Neural crest cell (in vitro differentiated cells): Measurements from ENCODE around the gene LRP8. TPM values are rescaled to one million over a fixed set of nuclear protein-coding genes. Genes with fewer than 3 reads are reported as not detected.

Experiments
- DNase-seq: peaks from one replicate; pipeline ENCODE4 v3.0.0; 2021; ENCODE audit warnings: low read depth, mixed read lengths, low spot score
- H3K27ac Mint-ChIP-seq: one replicate; pipeline ENCODE4 v1.8.0; 2021; ENCODE audit warnings: mild to moderate bottlenecking, mixed read lengths; ENCODE audit not compliant: unreplicated experiment
- H3K27me3 Mint-ChIP-seq: 2 replicates; pipeline ENCODE4 v1.8.0; 2021; ENCODE audit warnings: low read depth, mild to moderate bottlenecking, mixed read lengths
- H3K36me3 Mint-ChIP-seq: 2 replicates; pipeline ENCODE4 v1.8.0; 2021; ENCODE audit warnings: low read depth, mild to moderate bottlenecking, mixed read lengths
- H3K4me1 Mint-ChIP-seq: 2 replicates; pipeline ENCODE4 v1.8.0; 2021; ENCODE audit warnings: mixed read lengths
- H3K4me3 Mint-ChIP-seq: one replicate; pipeline ENCODE4 v1.8.0; 2021; ENCODE audit warnings: mild to moderate bottlenecking, mixed read lengths
- H3K9me3 Mint-ChIP-seq: 2 replicates; pipeline ENCODE4 v1.8.0; 2021; ENCODE audit warnings: mixed read lengths
- total RNA-seq: library from RNA; stranded (reverse); gene quantifications from 2 replicates; pipeline ENCODE4 v1.2.1, GENCODE V29; 2021
- TF ChIP-seq, protein P1 (sequence below): fragments of 200-600 bp; sonication (generic); conservative IDR thresholded peaks from 2 replicates; pipeline ENCODE4 v1.5.0; 2021; ENCODE audit warnings: antibody characterized with exemption, mild to moderate bottlenecking

Gene LRP8
- total RNA-seq, 1 donor from 2014 or later = 49.7 TPM

DNA sequence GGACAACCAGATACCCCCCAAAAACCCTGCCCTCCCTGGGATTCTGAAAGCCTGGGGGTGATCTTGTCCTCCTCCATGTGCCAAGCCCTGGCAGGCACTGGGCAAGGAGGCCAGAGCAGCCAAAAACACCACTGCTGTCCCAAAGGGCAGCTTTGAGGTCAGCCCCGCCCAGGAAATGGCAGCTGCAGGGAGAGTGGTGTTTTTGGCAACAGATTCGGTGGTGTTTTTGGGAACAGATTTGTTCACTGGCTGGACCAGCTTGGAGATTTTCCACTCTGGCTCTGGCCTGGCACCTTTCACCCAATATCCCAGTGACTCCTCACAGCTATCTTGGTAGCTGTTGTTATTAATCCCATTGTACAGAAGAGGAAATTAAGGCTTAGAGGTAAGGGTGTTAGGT, 34.7 kb downstream of the LRP8 start:
- Mint-ChIP-seq H3K4me1 (peaks cover 69% of the 10 kb centered on the region), H3K4me3 (no peak overlapping the region), H3K27ac (no peak overlapping the region), H3K9me3 (no peaks in the 10 kb centered on the region), H3K36me3 (peaks cover 5% of the 10 kb centered on the region), H3K27me3 (peaks cover 8% of the 10 kb centered on the region)
- no peak for DNase-seq
- TF ChIP-seq, protein P1, sequence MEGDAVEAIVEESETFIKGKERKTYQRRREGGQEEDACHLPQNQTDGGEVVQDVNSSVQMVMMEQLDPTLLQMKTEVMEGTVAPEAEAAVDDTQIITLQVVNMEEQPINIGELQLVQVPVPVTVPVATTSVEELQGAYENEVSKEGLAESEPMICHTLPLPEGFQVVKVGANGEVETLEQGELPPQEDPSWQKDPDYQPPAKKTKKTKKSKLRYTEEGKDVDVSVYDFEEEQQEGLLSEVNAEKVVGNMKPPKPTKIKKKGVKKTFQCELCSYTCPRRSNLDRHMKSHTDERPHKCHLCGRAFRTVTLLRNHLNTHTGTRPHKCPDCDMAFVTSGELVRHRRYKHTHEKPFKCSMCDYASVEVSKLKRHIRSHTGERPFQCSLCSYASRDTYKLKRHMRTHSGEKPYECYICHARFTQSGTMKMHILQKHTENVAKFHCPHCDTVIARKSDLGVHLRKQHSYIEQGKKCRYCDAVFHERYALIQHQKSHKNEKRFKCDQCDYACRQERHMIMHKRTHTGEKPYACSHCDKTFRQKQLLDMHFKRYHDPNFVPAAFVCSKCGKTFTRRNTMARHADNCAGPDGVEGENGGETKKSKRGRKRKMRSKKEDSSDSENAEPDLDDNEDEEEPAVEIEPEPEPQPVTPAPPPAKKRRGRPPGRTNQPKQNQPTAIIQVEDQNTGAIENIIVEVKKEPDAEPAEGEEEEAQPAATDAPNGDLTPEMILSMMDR = no peak

DNA sequence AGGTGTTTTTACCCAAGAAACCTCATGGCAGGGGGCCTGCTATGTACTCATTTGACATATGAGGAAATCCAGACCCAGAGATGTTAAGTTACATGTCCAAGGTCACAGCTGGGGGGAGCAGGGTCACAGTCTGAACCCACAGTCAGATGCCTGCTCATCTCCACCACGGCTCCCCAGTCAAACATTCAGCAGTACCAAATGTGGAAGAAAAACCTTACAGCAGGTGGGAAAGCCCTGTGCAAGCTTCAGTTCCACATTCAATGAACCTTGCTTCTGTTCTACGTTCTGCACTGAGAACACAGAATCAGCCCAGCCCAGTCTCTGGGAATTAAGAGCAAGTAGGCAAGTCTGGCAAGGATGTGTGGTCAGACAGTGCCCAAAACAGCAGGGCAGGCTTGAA, 35.2 kb downstream of the LRP8 start:
- Mint-ChIP-seq H3K4me1 (peaks cover 67% of the 10 kb centered on the region), H3K27me3 (peaks cover 8% of the 10 kb centered on the region), H3K36me3 (peaks cover 6% of the 10 kb centered on the region), H3K27ac (no peak overlapping the region), H3K4me3 (no peak overlapping the region), H3K9me3 (no peaks in the 10 kb centered on the region)
- DNase-seq = no peak
- TF ChIP-seq, protein P1 = no peak

DNA sequence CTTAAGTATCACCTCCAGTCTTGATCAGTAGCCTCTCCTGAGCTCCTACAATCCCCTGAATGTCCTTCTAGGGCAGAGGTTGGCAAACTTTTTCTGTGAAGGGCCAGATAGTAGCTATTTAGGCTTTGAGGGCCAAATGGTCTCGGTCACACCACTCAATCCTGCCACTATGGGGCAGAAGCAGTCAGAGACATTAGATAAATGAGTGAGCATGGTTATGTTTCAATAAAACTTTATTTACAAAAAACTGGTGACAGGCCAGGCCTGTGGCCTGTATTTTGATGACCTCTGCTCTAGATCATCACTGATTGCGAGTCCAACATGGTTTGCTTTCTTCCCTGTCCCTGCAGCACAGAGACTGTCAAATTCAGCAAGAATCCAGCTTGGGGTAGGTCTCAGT, 36.3 kb downstream of the LRP8 start:
- Mint-ChIP-seq H3K9me3 (no peaks in the 10 kb centered on the region), H3K4me3 (peak overlapping the region; percentile 48), H3K36me3 (peaks cover 9% of the 10 kb centered on the region), H3K27ac (no peak overlapping the region), H3K4me1 (peaks cover 64% of the 10 kb centered on the region), H3K27me3 (peaks cover 8% of the 10 kb centered on the region)
- DNase-seq = no peak
- TF ChIP-seq, protein P1 = no peak

DNA sequence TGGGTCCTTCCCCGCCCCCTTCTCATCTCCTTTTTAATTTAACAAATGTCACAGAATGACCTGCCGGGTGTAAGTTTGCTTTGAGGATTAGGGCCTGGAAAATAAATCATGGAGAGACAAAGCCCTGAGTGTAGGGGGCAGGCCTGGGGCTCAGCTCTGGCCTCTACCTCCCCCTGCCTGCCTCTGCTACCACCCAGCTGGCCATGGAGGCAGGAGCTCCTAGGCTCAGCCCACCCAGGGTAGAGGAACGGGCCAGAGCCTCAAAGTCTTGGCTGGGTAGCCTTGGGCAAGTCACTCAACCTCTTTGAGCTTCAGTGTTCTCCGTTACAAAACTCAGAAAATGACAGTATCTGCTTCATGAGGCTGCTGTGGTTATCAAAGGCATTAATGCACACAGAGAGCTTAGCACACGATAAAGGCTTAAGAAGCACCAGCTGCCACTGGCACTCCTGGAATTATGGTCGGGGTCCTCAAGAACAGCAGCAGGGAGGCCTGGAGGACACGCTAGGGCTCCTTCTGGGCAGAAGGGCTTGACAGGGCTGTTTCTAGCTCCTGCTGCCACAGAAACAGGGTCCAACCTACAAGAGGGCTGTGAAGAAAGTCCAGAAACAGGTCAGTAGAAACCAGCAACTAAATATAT, 39.0 kb downstream of the LRP8 start:
- DNase-seq = no peak
- Mint-ChIP-seq H3K36me3 (peaks cover 19% of the 10 kb centered on the region), H3K27me3 (peaks cover 6% of the 10 kb centered on the region), H3K9me3 (no peaks in the 10 kb centered on the region), H3K27ac (peak overlapping the region; percentile 93), H3K4me1 (peaks cover 39% of the 10 kb centered on the region), H3K4me3 (peak overlapping the region; percentile 18)
- TF ChIP-seq, protein P1 = no peak

DNA sequence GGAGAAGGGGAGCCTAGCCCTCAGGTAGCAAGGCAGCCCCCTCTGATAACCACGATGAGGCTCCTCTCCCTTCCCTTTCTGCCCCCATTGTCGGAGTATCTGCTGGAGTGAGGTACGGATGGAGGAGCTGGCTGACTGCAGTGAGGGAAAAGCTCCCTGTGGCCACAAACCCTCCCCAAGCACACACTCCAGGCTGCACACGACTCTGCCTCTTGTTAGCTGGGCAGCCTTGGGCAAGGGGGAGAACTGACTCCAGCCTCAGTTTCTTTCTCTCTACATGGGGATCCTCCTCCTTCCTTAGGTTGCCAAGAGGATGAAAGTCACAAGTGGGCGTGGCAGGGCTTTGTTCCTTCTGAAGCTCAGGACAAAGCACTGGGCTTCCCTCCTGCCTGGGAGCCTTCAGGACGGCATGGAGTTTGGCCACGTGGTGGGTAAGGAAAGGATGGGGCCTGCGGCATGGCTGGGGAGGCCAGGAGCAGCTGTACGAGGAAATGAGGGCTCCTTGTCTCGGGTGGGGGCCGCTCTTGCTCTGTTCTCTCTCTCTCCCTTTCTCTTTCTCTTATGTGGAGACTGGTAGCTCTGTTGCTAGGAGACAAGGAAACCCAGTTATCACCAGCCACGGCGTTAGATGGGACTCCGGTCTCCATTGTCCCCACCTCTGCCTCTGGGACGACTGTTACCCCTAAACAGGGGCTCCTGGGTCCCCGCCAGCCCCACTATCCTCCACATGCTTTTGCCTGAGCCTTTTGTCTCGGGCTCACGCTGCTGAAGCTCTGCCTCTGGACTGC, 39.7 kb downstream of the LRP8 start:
- Mint-ChIP-seq H3K4me3 (peak overlapping the region; percentile 18), H3K4me1 (peaks cover 38% of the 10 kb centered on the region), H3K27ac (peak overlapping the region; percentile 93), H3K36me3 (peaks cover 19% of the 10 kb centered on the region), H3K9me3 (no peaks in the 10 kb centered on the region), H3K27me3 (peaks cover 3% of the 10 kb centered on the region)
- peak; percentile 37 for DNase-seq
- TF ChIP-seq, protein P1 = no peak
